DND-41 (cell line): ENCODE measurements around the gene IGSF6.

Source experiments
- CTCF ChIP-seq: IDR thresholded peaks from 2 replicates; pipeline ENCODE4 v1.5.1; 2012; ENCODE audit warnings: borderline replicate concordance, low read length, moderate library complexity, mild to moderate bottlenecking; ENCODE audit not compliant: poor library complexity, severe bottlenecking; ENCODE audit errors: extremely low read depth
- EZH2 ChIP-seq: IDR thresholded peaks from 3 replicates; pipeline ENCODE4 v1.6.1; 2012; ENCODE audit warnings: borderline replicate concordance, low read depth, mild to moderate bottlenecking, moderate library complexity, low read length, inconsistent platforms; ENCODE audit not compliant: severe bottlenecking

- TF ChIP-seq CTCF (no peak), EZH2 (no peak)
Measured at GRCh38 chr16:21618281-21618680, 34.1 kb downstream of the IGSF6 start.
